IPS-NIHi11 (cell line): ENCODE results near the gene ASTN1.
A peak's percentile ranks its signal among the peaks of the same experiment; 100 is the strongest.
"Not testable (repeated sequence)": the region's sequence is repeated elsewhere in the genome, so short reads cannot be mapped to it uniquely, and the experiment has no call there.

ENCODE experiments used
- DNase-seq: peaks from one replicate; pipeline ENCODE4 v3.0.0; 2012; ENCODE audit warnings: mixed read lengths, low spot score

The ASTN1 gene

GRCh38 chr1:177106614-177107365, 57.7 kb downstream of the ASTN1 start:
- no peak for DNase-seq

GRCh38 chr1:177106196-177106595, 58.3 kb downstream of the ASTN1 start:
- no peak for DNase-seq

GRCh38 chr1:177103005-177103852, 61.3 kb downstream of the ASTN1 start:
- no peak for DNase-seq

GRCh38 chr1:177092001-177092400, 72.5 kb downstream of the ASTN1 start:
- DNase-seq, result no peak

- DNase-seq, result no peak
These were observed 73.5 kb downstream of the ASTN1 start for GRCh38 chr1:177091040-177091439.

GRCh38 chr1:177088966-177089365, 75.5 kb downstream of the ASTN1 start:
- DNase-seq, result no peak

GRCh38 chr1:177082855-177083693, 81.4 kb downstream of the ASTN1 start:
- no peak for DNase-seq

- no peak for DNase-seq
These were observed 83.9 kb downstream of the ASTN1 start for GRCh38 chr1:177080564-177080963.

- DNase-seq, result no peak
These were observed 86.6 kb downstream of the ASTN1 start for GRCh38 chr1:177077734-177078499.

- DNase-seq, result no peak
These were observed 87.5 kb downstream of the ASTN1 start for GRCh38 chr1:177077006-177077405.

GRCh38 chr1:177074811-177075210, 89.7 kb downstream of the ASTN1 start:
- DNase-seq, result not testable (repeated sequence)

GRCh38 chr1:177069490-177069889, 95.0 kb downstream of the ASTN1 start:
- no peak for DNase-seq

GRCh38 chr1:177067752-177068410, 96.6 kb downstream of the ASTN1 start:
- DNase-seq, result no peak

- peak; percentile 14 for DNase-seq
These were observed 99.1 kb downstream of the ASTN1 start for GRCh38 chr1:177065430-177065829.

- no peak for DNase-seq
These were observed 100.9 kb downstream of the ASTN1 start for GRCh38 chr1:177063648-177064047.

- DNase-seq, result no peak
These were observed 110.0 kb downstream of the ASTN1 start for GRCh38 chr1:177054542-177054941.

- DNase-seq, result no peak
These were observed 110.9 kb downstream of the ASTN1 start for GRCh38 chr1:177053648-177054047.

GRCh38 chr1:177048314-177049069, 116.0 kb downstream of the ASTN1 start:
- no peak for DNase-seq

- no peak for DNase-seq
These were observed 119.4 kb downstream of the ASTN1 start for GRCh38 chr1:177045151-177045550.

- peak; percentile 64 for DNase-seq
These were observed 120.1 kb downstream of the ASTN1 start for GRCh38 chr1:177044390-177044789.
